DMS 273 (cell line): ENCODE results near the gene CRAMP1.

Experiments used
- DNase-seq: peaks from one replicate; lab custom pipeline; 2025; ENCODE audit not compliant: unreplicated experiment; lab: John Stamatoyannopoulos, UW

Gene CRAMP1

DNA sequence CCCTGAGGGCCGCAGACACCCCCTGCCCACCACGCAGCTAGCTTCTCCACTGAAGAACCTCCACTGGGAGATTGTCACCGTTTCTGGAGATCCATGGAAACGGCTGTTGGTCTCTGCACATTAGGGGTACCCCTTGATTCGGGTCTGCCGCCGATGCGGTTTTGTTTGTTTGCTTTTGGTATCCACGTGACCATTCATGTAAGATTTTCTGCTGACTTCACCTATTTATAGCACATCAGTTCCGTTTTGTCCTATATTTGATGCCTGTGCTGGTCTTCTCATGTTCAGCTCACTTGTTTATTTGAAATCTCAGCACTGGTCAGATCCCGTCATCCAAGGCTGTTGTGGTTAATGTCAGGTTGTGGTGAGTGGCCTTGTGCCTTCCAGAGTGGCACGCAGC is 21.1 kb downstream of the CRAMP1 start:
- no peak for DNase-seq

DNA sequence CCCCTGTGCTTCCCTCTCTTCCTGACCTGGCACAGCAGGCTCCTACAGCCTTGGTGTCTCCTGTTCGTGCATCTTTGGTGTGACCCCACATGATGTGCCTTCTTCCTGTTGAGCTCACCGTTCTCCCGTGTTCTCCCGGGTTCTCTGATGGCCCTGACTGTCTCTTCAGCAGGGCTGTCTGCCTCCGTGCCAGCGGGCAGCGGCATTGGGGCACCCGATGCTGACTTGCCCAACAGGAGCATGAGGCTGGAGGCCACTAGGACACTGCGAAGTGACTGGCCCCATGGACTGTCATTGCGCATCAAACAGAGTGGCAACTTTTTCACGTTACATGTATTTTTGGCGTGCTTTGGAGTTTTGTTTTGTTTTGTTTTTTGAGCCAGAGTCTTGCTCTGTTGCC is 22.4 kb downstream of the CRAMP1 start:
- no peak for DNase-seq

DNA sequence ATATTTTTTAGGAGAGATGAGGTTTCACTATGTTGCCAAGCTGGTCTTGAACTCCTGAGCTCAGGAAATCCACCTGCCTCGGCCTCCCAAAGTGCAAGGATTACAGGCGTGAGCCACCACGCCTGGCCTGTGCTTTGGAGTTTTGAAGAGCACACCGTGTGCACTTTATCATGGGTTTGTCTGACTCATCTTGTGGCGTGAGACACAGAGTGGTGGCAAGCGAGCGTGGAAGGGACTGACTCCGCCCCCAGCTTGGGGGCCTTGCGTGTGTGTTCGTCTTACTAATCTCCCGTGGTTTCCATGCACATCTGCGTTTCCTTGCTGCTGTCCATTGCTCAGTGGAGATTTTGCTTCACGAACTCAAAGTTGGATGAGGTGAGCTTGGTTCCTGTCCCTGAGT is 22.9 kb downstream of the CRAMP1 start:
- DNase-seq, result no peak

DNA sequence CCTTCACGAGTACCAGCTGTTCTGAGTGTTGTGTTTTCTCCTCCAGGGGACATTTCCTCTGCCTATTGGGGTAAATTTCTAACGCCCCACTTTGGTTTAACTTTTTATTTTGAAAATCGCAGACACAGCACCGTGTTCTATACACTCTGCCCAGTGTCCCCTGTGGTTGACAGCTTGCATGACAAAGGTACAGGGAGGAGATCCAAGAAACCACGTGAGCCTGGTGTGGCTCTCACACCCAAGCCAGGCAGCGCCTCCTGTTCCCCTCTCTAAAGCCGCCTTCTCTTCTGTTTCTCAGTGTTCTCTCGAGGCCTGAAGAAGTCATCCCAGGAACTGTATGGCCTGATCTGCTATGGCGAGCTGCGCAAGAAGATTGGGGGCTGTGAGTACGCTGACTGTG is 25.4 kb downstream of the CRAMP1 start:
- no peak for DNase-seq

DNA sequence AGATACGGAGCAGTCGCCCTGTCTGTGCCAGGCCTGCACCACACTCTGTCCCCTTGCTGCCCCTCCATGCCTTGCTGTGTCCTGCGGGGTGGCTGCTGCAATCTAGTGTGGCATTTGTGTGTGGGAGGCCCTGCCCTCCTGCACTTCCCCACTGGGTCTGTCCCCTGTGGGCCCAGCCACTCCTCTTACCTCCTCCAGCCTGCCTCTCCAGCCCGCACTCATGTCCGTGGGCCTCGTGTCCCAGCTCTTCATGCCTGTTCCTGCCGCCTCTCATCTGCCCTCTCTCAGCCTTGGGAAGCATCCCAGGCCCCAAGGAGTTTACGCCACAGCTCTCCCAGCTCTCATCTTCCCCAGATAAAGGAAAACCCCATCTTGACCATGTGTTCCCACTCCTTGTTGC is 26.6 kb downstream of the CRAMP1 start:
- DNase-seq, result no peak

DNA sequence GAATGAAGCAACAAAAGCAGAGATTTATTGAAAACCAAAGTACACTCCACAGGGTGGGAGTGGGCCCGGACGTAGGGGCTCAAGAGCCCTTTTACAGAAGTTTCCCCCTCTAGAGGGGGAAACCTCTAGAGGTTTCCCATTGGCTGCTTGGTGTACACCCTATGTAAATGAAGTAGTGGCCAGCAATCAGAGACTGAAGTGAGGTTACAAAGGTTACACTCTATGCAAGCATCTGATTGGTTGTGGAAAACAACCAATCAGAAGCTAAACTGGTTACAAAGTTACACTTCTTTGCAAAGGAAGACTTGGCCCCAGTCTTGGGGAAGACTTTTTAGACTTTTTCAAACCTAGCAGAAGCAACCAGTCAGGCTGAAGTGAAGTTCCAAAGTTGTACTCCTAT is 27.1 kb downstream of the CRAMP1 start:
- DNase-seq, result no peak

DNA sequence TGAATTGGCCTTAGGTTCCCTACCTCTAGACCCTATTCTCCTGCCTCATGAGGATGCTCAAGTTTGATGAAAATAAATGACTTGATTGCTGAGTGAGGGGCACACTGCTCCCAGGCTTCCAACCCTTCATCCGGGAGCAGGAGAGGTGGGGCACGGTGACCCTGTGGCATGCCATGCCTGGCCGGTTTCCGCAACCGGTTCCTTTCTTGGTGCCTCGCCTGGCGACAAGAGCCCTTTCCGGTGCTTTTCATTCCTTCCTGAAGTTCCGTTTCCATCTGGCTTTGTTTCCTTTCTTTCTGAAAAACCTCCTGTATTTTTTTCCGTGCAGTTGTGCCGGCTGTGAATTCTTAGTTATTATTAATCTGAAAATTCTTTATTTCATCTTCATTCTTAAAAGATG is 27.7 kb downstream of the CRAMP1 start:
- no peak for DNase-seq

DNA sequence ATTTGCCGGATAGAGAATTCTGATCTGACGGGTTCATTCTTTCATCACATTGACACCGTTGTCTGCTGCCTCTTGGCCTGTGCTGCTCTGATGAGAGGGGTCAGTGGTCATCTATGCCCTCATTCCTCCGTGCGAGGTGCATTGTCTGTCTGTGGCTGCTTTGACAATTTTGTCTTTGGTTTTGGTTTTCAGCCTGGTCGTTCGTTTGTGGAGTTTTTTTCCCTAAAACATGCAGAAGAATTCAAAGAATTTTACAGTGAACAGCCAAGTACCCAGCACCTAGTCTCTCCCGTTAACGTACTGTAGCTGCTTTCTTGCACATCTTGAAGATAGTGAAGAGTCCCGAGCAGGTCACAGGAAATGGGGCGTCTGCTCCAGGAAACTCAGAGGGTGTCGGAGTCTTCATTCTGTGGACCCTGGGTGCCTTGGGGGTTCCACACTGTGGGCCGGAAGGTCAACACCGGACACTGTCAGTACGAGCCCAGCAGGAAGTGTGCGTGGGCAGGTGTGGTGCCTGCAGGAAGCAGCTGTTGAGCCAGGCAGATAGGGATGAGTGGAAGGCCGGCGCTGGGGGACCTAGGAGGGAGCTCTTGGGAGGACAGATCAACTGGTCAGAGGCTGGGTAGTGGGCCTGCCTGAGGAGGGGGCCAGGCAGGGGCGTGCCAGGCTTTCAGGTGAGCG is 28.2 kb downstream of the CRAMP1 start:
- DNase-seq, result no peak

DNA sequence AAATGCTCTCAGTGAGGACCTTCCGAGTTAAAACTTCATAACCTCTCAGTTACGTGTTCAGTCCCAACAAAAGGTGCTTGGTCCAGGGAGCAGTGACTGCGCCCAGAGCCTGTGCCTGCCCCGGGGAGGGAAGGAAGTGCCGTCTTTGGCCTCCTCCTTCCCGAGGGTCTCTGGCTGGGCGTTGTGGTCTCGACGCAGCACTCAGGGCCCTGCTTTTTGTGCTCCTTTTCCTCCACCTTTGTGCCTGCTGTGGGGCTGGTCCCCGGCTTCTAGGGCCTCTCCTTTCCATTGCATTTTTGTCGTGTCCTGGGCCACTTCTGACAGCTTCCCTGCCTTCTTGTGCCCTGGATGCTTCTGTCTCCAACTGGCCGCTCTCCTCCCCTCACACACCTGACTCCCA is 29.1 kb downstream of the CRAMP1 start:
- DNase-seq, result no peak

DNA sequence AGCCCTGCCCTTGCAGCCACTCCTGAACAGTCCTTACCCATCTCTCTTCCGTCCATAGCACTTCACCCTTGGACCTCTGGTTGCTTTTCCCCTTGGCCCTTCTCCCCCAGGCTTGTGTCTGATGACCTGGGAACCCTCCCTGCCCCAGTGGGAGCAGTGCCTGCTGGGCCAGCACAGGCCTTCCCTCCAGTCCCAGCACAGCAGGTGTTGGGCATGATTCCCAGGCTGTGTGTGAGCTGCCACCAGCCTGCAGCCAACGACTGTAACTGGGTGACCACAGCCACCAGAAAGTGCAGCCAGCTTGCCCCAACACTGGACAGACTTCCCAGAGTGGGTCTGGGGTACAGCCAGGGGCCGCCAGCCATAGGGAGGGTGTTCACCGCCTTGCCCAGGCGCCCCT is 30.0 kb downstream of the CRAMP1 start:
- no peak for DNase-seq

DNA sequence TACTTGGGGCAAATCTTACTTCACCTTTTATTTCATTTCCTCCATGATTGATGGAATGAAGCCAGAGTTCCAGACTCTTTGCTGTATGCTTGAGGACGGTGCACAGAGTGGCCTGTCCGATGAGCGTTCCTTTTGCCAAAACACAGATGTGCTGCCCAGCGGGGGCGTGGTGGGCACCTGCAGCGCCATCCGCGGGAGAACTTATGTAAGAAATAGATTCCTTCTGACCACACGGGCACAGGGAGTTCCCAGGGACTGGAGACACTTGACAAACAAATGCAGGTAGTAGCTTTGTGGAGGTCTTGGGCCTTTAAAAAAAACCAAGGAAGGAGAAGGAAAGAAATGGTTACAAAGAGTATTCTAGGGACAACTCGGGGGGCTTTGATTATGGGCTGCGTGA is 30.6 kb downstream of the CRAMP1 start:
- DNase-seq, result no peak

DNA sequence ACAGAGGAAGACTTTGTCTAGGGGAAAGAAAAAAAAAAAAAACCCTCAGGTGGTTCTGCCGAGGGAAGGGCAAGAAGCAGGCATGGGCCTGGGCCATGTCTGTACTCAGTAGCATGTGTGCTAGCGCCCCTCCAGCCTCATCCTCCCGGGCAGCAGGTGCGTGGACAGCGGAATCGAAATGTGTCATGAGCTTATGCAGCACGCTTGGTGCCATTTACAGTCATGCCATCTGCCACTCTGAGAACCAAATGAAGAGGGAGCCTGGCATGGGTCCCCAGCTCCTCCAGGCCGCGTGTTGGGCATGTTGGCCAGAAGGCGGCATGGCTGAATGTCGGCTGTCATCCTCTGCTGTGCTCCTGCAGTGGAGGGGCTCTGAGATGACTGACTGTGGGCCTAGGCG is 31.4 kb downstream of the CRAMP1 start:
- DNase-seq, result no peak

DNA sequence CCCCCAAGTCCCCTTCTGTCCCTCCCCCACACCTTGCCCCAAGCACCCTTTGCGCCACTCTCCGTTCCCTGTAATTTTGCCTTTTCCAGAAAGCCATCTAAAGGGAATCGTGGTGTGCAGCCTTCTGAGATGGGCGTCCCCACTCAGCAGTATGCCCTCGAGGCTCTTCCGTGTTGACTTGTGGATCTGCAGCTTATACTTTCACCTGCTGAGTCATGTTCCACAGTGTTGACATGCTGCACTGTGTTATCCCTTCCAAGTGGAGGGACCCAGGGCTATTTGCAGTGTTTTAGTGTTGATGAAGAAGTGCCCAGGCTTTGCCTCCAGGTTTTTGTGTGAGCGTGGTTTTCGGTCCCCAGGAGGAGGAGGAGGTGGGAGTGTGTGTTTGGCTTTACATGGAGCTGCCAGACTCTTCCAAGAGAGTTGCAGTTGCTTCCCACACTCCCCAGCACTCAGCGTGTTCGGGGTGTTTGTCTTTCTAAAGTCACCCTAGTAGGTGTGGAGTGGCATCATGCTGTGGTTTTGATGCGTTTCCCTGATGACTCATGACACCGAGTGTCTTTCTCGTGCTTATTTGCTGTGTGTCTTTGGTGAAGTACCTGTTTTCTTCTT is 33.9 kb downstream of the CRAMP1 start:
- no peak for DNase-seq

DNA sequence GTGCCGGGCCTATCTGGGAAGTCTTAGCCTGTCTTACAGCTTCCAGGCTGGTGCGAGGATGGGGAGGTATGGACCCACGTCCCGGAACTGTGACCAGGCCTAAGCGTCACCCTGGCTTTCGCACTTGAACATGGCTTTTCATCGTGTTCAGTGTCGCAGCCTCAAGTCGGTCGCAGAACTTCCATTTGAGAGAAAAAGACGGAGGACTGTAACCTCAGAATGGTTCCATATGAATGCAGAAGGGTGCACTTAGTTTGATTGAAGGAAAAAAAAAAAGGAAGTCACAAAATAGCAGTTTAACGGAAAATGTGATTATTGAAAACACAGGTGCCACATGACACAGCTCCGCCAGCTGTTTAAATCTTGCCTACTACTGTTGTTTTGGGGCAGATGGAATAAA is 35.7 kb downstream of the CRAMP1 start:
- no peak for DNase-seq

DNA sequence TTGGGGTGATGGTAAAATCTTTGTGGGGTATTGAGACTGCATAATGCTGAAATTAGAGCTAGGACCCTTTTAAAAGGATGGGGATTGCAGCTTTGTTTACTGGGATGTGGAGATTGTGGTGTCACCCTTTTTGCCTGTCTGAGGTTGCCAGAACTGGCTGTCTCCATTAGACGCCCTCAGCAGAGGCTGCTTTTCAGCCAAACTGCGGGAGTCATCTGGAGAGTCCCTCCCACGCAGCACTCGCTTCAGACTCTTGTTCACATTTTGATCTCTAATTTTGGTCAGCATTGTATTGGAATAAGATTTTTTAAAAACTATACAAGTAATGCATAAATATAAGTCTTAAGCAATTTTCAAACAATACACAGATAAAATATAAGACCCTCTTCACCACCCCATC is 38.0 kb downstream of the CRAMP1 start:
- no peak for DNase-seq

DNA sequence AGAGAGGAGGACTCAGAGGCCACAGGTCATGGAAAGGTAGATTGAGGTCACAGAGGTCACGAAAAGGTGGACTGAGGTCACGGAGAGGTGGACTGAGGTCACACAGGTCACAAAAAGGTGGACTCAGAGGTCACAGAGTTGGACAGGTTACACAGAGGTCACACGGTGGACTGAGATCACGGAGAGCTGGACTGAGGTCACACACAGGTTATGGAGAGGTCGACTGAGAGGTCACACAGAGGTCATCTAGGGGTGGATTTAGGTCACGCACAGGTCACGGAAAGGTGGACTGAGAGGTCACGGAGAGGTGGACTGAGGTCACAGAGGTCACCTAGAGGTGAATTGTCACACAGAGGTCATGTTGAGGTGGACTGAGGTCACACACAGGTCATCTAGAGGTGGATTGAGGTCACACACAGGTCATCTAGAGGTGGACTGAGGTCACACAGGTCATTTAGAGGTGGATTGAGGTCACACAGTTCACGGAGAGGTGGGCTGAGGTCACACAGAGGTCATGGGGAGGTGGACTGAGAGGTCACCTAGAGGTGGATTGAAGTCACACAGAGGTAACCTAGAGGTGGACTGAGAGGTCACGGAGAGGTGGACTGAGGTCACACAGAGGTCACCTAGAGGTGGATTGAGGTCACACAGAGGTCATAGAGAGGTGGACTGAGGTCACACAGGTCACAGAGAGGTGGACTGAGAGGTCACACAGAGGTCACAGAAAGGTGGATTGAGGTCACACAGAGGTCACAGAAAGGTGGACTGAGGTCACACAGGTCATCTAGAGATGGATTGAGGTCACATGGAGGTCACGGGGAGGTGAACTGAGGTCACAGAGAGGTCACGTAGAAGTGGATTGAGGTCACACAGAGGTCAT is 39.2 kb downstream of the CRAMP1 start:
- DNase-seq, result no peak

DNA sequence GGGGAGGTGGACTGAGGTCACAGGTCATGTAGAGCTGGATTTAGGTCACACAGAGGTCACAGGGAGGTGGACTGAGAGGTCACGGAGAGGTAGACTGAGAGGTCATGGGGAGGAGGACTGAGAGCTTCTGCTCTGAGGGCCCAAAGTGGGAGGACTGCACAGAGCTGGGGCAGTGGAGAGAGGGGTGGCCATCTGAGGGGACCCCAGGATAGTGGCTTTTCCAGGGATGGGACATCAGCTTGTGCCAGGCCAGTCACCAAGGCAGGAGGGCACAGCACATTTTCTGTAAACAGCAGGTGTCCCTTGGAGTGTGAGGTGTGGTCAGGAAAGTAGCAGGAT is 39.8 kb downstream of the CRAMP1 start:
- no peak for DNase-seq

DNA sequence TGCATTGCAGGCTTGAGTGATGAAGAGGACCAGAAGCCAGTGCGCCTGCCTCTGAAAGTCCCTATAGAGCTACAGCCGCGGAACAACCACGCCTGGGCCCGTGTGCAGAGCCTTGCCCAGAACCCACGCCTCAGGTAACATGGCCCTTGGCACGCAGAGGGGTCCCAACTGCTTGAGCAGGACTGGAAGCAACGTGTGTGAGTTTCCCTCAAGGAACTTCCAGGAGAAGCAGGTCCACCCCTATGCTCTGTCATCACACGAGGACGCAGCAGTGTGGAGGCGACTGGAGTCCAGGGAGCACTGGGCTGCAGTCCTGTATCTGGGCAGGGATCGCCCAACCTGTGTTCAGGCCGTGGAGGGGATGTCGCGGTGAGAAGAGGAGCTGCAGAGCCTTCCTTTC is 40.9 kb downstream of the CRAMP1 start:
- no peak for DNase-seq

DNA sequence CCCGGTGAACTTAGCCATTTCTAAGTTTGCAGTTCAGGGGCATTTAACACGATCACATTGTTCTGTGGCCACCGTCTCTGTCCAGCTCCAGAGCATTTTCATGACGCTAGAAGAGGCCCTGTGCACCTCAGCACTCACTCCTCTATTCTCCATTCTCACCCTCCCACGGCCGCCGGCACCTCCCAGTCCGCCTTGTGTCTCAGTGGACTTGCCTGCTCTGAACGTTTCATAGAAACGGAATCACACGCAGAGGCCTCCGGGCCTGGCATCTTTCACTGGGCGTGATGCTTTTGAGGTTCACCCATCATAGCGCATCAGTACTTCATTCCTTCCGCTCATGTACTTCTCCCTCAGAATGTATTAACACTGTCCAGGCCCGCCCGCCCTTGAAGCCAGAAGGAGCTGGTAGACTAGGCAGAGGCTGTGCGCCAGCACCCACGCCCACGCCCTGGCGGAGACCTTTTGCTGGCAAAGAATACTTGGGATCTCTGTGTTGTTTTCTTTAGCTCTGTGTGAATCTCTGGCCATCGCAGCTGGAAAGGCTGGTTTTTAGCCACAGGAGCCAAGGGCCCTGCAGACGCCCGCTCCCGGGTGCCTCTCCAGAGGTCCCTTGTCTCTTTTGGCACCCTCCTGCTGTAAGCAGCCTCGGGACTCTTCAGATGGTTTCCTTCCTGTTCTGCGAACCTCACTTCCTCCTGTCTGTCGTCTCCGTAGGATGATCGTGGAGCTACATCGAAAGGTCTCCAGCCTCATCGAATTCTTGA is 42.5 kb downstream of the CRAMP1 start:
- no peak for DNase-seq

DNA sequence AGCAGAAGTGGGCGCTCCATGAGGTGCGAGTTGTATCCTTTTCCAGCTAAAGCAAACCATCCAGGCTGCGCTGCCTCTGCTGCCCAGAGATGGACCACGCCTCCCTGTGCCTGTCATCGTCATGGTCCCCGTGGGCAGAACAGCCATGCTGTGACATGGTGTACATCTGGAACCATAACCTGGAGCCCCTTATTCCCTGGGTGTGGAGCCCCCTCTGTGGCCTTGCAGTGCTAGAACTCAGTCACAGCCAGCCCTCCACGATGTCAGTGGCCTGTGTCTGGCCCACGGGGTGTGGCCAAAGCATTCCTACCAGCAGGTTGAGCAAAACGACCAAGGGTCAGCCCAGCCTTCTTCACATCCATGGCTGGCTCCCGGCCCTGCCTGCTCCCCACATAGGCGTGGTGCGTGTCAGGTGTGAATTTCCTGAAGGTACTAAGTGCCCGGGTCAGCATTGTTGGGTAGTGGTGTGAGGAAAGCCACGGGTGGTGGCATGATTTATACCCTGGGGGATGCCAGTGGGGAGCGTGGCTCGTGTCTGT is 43.2 kb downstream of the CRAMP1 start:
- no peak for DNase-seq
